HG03025 (cell line): ENCODE measurements around the gene VPS50.

Source experiments
- ATAC-seq: cut with Tn5 transposase; IDR thresholded peaks from one replicate; pipeline ENCODE4 v1.9.1; 2021; ENCODE audit warnings: mild to moderate bottlenecking, moderate library complexity; ENCODE audit not compliant: unreplicated experiment, low FRiP score

The VPS50 gene

DNA sequence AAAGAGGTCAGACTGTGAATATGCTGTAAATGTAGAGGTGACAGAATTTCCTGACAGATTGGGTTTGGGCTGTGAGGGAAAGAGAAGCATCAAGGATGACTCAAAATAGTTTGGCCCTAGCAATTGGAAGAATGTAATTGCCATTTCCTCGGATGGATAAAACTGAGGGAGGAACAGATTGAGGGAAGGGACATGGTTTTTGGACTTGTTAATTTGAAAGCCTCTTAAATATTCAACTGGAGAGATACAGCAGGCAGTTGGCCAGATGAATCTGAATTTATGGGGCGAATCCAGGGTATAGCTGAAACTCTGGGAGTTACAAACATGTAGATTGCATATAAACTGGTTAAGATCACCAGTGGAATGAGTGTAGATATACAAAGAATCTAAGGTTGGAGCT lies 3.4 kb downstream of the VPS50 start:
- ATAC-seq: no peak

- ATAC-seq: no peak
Measured at GRCh38 chr7:93238131-93238530, 6.0 kb downstream of the VPS50 start.

DNA sequence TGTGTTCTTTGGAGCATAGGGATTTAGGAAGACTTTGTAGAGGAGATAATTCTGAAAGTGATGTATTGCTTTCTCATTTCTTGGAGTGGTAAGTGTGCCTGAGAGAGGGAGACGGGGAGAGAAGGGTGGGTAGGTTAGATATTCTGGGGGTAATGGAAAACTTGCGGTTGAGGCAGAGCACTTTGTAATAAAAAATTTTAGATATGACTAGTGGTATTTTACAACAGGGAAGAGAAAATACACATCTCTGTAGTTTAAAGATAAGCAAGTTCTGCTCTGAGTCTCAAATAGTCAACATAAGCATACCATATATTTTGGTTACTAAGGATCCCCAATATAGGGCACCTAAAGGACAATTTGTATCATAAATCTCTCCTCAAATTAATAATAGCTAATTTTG lies 6.6 kb downstream of the VPS50 start:
- no peak for ATAC-seq

DNA sequence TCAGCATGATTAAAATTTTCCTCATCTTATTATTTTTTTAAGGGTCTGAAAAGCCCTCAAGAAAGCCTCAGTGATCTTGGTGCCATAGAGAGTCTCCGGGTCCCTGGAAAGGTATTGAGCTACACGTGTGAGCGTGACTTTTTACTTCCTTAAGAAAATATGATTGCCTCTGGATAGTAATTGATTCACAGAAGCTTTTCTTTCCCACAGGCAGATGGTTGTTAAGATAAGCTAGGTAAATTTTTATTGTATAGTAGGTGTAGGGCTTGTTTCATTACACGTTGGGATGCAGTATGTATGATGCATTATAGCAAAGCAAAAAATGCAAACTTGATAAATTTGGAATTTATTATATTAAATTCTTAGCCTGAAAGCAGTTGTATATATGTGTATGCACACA lies 7.7 kb downstream of the VPS50 start:
- ATAC-seq: no peak

GRCh38 chr7:93242106-93242505 lies 9.9 kb downstream of the VPS50 start:
- ATAC-seq: no peak

DNA sequence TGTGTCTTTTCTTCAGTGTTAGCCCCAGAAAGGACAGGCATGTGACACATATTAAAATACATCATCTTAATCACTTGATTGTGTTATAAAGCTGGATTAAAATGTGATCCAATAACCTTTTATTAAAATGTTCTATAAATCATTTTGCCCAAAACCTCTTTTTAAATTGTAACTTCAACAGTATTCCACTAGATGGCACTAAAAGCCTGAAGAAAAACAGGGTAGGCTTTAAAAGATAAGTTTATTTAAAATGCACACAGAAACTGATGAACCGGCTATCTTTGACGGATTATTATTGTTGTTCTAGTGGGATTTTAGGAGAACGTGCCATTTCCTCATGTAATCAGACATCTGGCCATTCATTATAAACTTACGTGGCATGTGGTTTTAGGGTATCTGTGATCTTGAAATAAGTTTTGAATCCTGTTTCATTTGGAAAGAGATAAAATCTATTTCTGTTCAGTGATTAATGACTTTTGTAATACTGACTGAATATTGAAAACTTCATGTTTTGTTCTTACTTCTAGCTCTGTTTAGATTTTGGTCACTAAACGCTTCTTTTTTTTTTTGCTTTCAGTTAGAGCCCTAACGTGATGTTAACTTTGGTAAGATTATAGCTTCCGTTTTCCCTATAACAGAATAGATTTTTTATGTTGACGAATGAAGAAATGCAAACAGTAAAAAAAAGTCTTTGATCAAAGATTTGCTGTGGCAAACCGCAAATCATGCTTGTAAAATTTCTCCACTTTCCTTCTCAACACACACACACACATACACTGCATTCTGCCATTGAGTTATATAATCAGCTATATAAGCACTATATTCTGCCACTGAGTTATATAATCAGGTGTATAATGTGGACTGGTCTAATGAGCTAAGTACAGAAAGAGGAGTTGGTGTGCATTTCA lies 13.6 kb downstream of the VPS50 start:
- ATAC-seq: no peak

GRCh38 chr7:93249491-93250148 lies 17.5 kb downstream of the VPS50 start:
- no peak for ATAC-seq

DNA sequence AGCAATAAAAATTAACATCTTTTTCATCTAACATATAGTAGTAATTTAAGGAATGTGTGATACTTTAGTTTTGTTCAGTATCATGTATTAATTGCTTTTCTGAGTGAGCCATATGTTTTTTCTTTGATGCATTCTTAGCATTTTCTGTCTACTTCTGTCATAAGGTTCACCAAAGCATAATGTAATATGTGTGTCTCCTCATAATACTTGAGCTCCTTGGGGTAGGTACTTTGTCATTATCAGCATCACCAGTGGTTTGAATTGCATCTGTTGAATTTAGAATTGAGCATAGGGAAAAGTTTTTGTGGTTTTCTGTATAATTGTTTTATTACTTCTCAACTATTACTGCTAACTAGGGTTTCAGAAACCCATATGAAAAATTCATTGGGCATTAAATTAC lies 26.5 kb downstream of the VPS50 start:
- no peak for ATAC-seq

- no peak for ATAC-seq
Measured at GRCh38 chr7:93262535-93262934, 30.4 kb downstream of the VPS50 start.

- no peak for ATAC-seq
Measured at GRCh38 chr7:93265220-93265619, 33.1 kb downstream of the VPS50 start.

DNA sequence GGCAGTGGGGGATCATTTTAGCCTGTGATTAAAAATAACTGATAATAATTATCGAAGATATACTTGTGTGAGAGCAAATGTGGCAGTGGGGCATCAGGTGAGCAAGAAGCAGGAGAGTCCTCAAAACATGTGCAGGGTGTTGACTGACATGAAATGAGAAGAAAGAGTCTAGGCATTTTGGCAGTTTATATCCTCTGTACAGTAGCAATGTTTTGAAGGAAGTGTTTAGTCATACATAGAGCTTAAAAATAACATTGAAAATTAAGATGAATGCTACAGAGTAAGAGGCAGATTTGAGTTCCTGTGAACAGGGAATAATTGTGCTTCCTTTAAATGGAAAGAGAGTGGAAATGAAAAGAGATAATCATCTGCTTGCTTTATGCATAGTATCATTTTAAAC lies 47.4 kb downstream of the VPS50 start:
- ATAC-seq: no peak

DNA sequence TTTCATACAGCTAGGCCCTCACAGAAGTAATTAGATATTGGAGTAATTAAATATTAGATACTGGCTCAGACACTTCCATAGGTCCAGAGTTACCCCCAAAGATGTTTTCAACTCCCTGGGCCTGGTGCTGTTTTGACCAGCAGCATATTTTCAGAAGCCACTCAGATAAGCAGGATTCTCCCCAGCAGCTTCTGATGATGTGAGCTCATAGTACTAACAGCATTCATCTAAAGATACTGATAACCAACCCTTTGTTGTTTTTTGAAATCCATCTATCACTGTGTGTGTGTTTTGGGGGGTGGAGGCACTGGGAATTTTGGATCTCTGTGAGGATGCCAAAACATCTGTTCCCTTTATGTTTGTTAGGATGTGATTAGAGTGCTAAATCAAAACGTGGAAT lies 52.7 kb downstream of the VPS50 start:
- no peak for ATAC-seq

DNA sequence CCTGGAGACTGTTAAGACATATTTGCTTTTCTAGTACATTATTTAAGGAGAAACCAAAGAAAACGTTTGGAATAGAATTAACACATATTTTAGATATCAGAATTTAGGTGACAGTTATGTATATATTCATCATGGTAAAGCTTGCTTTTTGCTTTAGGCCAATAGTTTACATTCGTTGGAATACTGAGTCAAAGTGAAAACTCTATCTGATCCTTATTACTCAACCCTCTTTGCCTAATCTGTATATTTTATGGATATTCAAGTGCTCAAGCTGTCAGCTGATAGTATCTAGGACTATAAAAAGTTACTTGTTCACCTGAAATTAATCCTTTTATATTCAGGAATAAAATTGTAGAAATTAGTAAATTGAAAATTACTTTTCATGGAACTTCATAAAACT lies 61.1 kb downstream of the VPS50 start:
- ATAC-seq: no peak

DNA sequence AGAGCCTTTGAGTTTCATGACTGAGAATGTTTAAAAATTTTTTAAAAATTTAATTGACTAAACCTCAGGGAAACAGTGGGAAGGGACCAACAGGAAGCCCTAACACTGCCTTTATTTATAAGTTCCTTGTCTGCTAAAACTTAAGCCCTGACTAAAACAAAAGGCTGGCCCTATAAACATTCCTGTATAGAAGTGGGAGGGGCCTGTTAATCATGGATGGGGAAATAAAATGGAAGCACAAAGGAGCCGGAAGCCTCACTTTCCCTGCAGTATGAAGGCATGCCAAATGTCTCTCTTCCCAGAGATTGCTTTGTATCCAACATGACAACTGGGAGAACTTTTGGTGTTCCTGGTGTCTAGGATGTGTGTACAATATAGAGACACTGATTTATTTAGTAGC lies 66.0 kb downstream of the VPS50 start:
- no peak for ATAC-seq

- no peak for ATAC-seq
Measured at GRCh38 chr7:93298671-93299070, 66.5 kb downstream of the VPS50 start.

DNA sequence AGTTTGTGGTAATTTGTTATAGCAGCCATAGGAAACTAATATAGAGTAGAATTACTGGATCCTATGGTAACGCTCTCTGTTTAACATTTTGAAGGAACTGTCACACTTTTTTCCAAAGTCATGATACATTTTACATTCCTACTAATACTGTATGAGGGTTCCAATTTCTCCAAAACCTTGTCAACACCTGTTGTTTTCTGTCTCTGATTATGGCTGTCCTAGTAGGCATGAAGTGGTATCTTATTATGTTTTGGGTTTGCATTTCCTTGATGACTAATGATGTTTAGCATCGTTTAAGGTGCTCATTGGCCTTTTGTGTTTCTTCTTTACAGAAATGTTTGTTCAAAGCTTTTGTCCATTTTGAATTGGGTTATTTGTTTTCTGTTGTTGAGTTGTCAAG lies 69.6 kb downstream of the VPS50 start:
- no peak for ATAC-seq

DNA sequence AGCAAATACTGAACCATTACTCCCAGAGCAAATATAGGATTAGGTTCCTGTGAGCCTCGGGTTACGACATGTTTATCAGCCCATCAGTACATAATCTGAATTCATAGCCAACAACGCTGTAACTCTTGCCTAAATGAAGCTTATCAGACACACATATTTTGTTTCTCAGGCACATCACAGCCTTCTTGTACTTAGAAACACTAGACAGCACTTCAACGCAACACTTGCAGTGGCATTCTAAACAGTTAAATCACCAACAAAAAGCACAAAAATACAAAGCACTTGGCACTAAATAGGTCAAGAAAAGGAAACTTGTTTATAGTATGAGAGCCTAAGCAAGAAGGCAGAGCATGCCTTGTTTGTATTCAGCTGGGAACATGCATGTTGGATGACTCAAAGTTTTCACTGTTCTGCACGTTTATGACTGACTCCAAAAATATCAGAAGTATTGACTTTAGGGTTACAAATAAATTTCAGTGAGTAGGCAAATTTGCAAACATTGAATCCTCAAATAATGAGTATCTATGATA lies 75.0 kb downstream of the VPS50 start:
- ATAC-seq: no peak

DNA sequence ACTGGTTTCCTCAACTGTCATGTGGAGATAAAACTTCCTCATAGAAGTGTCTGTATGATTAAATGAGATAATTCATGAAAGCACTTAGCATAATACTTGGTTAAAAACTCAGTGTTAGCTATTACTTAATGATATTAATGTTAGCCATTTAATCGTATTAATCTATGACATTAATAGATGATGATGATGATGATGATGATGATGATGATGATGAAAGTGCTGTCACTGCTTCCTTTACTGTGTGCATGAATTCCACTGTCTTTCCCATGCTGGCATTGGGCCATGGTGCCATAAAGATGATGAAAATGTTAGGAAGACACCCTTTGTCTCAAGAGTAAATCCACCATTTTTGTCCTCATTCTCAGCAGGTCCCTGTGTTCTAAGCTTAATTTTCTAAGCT lies 75.8 kb downstream of the VPS50 start:
- ATAC-seq: no peak

DNA sequence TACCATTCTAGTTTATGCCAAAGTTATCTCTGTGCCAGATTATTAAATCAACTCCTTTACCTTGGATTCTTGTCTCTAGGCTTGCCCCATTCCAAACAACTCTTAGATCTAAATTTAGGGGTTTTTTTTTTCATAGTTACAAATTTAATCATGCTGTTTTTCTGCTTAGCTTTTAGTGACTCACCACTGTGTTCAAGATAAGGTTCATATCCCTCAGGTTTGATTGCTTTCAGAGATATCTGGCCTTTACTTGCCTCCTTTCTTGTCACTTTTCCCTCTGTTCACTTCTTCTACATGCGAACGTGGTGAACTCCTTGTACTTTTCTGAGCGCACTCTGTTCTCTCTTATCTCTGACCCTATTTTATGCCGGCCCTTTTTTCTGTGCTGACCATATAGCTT lies 78.2 kb downstream of the VPS50 start:
- ATAC-seq: no peak

- ATAC-seq: no peak
Measured at GRCh38 chr7:93314449-93314848, 82.3 kb downstream of the VPS50 start.

DNA sequence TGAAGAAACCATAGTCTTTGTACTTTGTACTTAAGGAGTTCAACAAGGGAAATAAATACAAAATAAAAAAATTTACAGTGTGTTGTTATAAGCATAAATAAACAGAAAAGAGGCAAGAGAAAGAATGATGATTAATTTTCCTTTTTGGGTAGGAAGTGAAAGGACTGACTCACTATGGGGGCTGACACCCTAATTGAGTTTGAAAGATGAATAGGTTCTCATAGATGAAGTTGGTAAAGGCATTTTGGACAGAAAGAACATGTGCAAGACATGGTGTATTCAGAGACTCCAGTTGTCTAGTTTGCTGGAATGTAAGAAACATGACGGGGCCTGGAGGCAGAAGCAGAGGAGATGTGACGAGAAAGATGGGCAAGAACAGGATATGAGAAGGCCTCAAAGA lies 83.7 kb downstream of the VPS50 start:
- ATAC-seq: no peak

DNA sequence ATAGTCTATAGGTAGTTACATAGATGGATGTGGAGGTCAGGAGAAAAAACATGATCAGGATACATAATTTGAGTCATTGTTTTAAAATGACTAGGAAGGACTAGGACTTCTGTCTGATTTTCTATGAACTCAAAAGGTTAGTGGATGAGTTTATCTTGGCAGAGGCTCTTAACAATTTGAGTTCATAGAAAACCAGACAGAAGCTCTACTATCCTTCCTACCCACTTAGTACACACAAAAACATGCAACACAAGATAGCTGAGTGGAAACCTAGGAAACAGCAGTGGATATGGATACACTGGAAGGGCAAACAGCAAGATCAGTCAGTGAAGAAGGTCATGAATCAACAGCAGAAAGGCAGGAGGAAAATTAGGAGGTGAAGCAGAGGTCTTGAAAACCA lies 84.6 kb downstream of the VPS50 start:
- no peak for ATAC-seq
